ENCODE results near the gene LRP1B. TPM values are rescaled to one million over a fixed set of nuclear protein-coding genes. Genes with fewer than 3 reads are reported as not detected.
A peak's percentile ranks its signal among the peaks of the same experiment; 100 is the strongest.

The LRP1B gene
- total RNA-seq, 1 experiment from 2014 or later: 1.4 TPM

DNA sequence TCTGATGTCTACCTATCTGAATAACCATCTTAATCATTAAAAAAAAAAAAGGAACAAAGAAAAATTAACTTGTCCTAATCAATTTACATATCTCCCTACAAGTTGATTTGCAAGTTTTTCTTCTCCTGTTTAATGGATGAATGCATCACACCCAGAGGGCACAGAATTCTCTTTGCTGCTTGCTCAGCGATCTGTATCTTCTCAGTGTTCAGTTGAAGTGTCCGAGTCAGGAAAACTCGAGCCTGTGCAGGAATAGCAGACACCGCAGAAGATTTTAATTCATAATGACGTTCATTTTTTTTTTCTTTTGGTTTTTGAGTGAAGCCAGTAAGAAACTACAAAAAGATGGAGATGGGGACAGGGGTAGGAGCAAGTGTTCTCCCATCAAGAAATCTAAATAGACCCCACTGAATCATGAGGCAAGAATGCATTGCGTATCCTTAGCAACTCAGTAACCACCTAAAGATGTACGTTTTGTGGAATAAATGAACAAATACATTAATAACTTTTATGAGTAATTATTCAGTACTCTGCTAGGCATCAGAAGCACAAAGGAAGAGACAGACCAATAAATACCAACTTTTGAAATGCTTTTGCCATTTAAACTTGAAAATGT is 675.5 kb downstream of the LRP1B start:
- DNase-seq (ENCODE audit: low spot score): no peak

- no peak for DNase-seq (ENCODE audit: low spot score)
These were observed 690.7 kb downstream of the LRP1B start for GRCh38 chr2:141440072-141440635.

GRCh38 chr2:141439524-141439923 is 691.3 kb downstream of the LRP1B start:
- no peak for DNase-seq (ENCODE audit: low spot score)

- no peak for DNase-seq (ENCODE audit: low spot score)
These were observed 692.3 kb downstream of the LRP1B start for GRCh38 chr2:141438536-141438935.

DNA sequence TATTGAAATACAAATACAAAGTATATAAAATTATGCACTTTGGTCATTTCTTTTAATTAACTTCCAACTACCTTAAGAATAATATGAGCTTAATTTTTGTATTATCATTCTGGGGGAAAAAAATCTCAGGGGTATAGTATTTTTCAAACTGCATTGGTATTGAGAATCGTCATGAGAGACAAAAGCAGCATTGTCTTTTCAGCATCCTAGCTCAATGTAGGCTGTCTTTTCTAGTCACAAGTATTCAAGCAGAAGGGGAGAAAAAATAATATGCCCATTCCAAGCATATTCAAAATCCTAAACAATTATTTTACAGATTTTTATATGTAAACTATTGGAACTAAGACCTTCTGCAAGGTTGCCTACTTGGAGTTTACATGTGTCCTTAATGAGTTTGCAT is 693.3 kb downstream of the LRP1B start:
- DNase-seq (ENCODE audit: low spot score): no peak

DNA sequence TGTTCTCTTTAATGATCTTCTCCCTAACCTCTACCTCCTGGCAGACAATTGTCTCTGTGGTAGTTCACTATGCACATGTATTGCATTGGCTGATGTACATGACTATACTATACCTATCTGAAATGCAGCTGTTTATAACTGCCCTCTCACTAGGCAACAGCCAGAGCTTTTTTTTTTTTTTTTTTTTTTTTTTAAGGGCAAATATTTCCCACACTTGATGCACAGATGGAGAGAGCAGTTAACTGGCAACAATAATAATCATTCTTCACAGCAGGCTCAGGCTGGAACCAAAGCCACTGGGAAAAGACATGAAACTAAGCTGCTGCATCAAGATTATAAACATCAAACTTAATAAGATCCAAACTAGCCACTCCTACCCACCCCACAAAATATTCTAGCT is 707.7 kb downstream of the LRP1B start:
- no peak for DNase-seq (ENCODE audit: low spot score)

GRCh38 chr2:141417246-141417797 is 713.5 kb downstream of the LRP1B start:
- DNase-seq (ENCODE audit: low spot score): no peak

DNA sequence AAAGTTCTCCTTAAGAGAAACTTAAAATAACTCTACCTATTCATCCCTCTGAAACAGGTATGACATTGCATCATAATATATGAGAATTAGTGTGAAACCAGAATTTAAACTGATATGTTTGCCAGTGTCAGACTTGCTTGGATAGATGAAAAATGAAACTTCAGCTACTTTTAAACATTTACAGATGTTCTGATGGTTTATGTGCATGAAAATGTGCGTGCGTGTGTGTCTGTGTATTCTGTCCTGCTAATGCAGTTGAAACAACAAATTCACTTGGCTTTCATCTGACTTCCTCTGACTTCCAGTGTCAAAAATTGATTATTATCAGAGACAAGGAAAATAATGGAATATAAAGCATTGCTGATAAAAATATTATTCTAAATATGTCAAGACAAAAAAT is 719.4 kb downstream of the LRP1B start:
- DNase-seq (ENCODE audit: low spot score): no peak

GRCh38 chr2:141399270-141399669 is 731.5 kb downstream of the LRP1B start:
- no peak for DNase-seq (ENCODE audit: low spot score)

DNA sequence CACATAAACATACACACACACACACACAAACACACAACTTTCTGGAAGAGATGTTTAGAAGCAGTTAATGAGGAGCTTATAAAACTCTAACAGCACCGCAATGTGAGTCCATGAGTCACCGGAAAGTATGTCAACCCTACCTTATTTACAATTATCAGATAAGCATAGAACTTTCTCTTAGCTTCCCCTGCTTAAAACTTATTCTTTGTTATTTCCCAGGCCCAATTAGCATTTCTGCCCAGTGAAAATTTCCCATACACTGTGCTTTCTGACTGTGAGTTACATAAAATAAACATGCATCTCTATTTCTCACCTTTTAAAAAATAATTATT is 737.6 kb downstream of the LRP1B start:
- DNase-seq (ENCODE audit: low spot score): peak; percentile 72

DNA sequence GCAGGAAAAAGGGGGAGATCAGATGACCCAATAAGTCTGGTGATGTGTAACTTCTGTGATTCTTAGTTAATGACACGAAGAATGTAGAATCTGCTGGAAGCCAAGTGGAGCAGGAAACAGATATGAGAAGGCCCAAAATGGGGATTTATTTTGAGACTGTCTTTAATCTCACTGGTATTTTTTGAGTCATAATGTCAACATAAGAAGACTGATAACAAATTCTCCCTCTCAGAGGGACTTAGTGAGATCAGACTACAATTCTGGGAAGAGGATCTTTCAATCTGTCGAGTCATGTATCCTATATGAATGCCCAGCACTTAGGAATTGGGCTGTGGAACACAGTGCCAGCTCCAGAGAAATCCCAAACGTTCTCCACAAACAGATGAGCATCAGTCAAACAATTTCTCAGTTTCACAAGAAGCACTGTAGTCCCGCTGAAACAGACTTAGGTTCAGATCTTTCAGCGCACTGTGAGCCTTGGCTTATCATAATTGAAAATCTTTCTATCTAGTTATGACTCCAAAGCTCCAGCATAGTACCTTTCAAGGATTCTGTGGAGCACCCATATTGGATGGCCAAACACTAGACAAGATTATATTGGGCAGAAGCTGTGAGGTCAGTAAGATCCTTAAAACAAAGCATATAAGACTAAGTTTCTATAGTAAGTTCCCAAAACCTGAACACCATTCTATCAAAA is 738.2 kb downstream of the LRP1B start:
- peak; percentile 3 for DNase-seq (ENCODE audit: low spot score)

- DNase-seq (ENCODE audit: low spot score): no peak
These were observed 744.6 kb downstream of the LRP1B start for GRCh38 chr2:141386168-141386567.

DNA sequence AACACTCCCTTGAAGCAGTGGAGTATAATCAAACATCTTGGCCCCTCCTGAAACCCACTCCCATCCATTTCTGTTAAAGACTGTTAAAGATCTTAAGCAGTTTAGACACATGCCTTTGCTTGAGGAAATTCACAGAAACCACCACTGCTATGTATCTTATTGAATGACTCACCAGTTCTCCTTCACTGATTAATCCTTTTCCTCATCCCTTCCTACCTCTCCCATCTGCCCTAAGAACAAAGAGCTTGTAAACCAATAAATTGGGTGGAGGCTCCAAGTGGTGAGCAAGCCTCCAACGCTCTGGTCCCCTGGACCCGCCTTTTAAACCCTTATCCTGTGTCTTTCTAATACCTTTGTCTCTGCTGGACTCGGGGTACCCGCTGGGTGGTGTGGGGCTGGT is 746.1 kb downstream of the LRP1B start:
- no peak for DNase-seq (ENCODE audit: low spot score)

GRCh38 chr2:141381946-141382345 is 748.9 kb downstream of the LRP1B start:
- no peak for DNase-seq (ENCODE audit: low spot score)

GRCh38 chr2:141380008-141380979 is 750.5 kb downstream of the LRP1B start:
- no peak for DNase-seq (ENCODE audit: low spot score)

- no peak for DNase-seq (ENCODE audit: low spot score)
These were observed 766.0 kb downstream of the LRP1B start for GRCh38 chr2:141364821-141365220.

- no peak for DNase-seq (ENCODE audit: low spot score)
These were observed 768.5 kb downstream of the LRP1B start for GRCh38 chr2:141362311-141362710.

DNA sequence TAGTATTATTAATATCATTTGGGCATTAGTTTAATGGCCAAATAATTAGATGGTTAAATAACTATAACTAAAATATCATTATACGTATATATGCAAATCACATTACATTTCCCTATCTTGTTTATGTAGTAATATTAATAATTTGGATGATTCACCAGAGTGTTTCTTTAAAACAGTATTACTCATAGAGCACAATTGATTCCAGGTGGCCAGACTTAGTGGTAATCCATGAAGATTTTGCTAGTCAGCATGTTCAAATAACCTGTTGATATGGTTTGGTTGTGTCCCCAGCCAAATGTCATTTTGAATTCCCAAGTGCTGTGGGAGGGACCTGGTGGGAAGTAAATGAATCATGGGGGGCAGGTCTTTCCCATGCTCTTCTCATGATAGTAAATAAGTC is 782.3 kb downstream of the LRP1B start:
- DNase-seq (ENCODE audit: low spot score): no peak

DNA sequence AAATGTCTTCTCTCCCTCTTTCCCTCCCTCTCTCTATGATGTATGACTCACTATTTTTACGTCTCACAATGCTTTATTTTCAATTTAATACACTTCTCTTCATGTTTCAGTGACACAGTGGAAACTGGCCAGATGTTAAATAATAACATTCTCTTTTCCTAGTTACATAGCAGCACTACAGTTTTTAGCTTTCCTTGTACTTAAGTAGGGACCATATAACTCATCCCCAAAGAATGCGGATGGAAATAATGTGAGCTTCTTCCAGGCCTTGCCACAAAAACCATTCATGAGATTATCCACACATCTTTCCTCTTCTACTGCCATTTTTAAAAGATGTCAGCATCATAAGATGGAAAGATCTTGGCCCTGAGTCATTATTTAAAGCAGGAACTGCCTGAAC is 789.4 kb downstream of the LRP1B start:
- peak; percentile 55 for DNase-seq (ENCODE audit: low spot score)

- peak; percentile 3 for DNase-seq (ENCODE audit: low spot score)
These were observed 799.7 kb downstream of the LRP1B start for GRCh38 chr2:141331127-141331526.

DNA sequence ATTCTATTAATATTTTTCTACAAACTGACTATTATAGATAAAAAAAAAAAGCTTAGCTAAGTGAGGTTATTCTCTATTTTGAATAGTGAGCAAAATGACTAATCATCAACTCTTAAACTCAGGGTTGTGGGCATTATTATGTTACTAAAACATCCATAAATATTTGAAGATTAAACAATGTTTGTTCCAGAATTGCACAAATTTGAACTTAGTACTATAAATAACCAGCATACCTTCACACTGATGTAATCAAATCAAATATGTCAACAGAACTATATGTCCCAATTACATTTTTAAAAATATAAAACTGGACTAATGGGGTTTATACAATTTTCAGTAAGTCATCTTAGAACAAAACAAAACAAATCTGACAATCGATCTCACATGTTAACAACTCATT is 800.9 kb downstream of the LRP1B start:
- DNase-seq (ENCODE audit: low spot score): no peak

- DNase-seq (ENCODE audit: low spot score): no peak
These were observed 807.2 kb downstream of the LRP1B start for GRCh38 chr2:141323571-141323970.

Data from H4 (cell line).